ENCODE measurements around the gene CLDN3. TPM values are rescaled to one million over a fixed set of nuclear protein-coding genes. Genes with fewer than 3 reads are reported as not detected.

Gene CLDN3
- total and polyA plus RNA-seq, 9 of the 15 experiments (the other 6 are each of a cell fraction or from before 2014, with no cell fraction given), result 0.29 TPM; not detected in 8

GRCh38 chr7:73749931-73750776, 19.9 kb downstream of the CLDN3 start (continued):
- TF ChIP-seq TBL1XR1 (IDR thresholded peaks at IDR 0.05; ENCODE audit: low read length in 2 of 2), result 0 out of 4 replicates have a peak, but pooled peaks of 1 of the 2 experiments have one; percentile 40
- TF ChIP-seq PHF20 (IDR thresholded peaks at IDR 0.05; ENCODE audit: partially characterized antibody), result no peak
- TF ChIP-seq NR4A1 (CRISPR knock-in tag; IDR thresholded peaks at IDR 0.05), result no peak
- peak; percentile 59; the same call in 1 of the 2 replicates for TF ChIP-seq NR4A1 (tag; IDR thresholded peaks at IDR 0.05)
- 0 out of 2 replicates have a peak, but pooled peaks have one; percentile 20 for TF ChIP-seq MGA (IDR thresholded peaks at IDR 0.05)
- no peak for TF ChIP-seq ZNF778 (CRISPR knock-in tag; IDR thresholded peaks at IDR 0.05)
- TF ChIP-seq GTF2E2 (tag; IDR thresholded peaks at IDR 0.05), result no peak
- TF ChIP-seq HNRNPLL (IDR thresholded peaks at IDR 0.05; ENCODE audit: low read depth, low read length, poor library complexity, severe bottlenecking), result peak; percentile 11
- no peak for TF ChIP-seq ZNF398 (CRISPR knock-in tag; IDR thresholded peaks at IDR 0.05)
- TF ChIP-seq EGR1 (conservative IDR thresholded peaks at IDR 0.05), result no peak
- TF ChIP-seq MTF1 (CRISPR knock-in tag; IDR thresholded peaks at IDR 0.05; ENCODE audit: borderline replicate concordance), result no peak
- TF ChIP-seq ZNF507 (tag; conservative IDR thresholded peaks at IDR 0.05), result no peak
